WI38 (cell line): Measurements from ENCODE around the gene WNT7B.

ENCODE experiments used
- H3K4me3 ChIP-seq: 2 replicates; pipeline ENCODE4 v1.5.1; 2011; ENCODE audit warnings: low read depth, mild to moderate bottlenecking, control low read depth, low read length
- CTCF ChIP-seq: IDR thresholded peaks from 2 replicates; pipeline ENCODE4 v1.5.1; 2012; ENCODE audit warnings: low read depth, mild to moderate bottlenecking, control low read depth, low read length

The WNT7B gene

DNA sequence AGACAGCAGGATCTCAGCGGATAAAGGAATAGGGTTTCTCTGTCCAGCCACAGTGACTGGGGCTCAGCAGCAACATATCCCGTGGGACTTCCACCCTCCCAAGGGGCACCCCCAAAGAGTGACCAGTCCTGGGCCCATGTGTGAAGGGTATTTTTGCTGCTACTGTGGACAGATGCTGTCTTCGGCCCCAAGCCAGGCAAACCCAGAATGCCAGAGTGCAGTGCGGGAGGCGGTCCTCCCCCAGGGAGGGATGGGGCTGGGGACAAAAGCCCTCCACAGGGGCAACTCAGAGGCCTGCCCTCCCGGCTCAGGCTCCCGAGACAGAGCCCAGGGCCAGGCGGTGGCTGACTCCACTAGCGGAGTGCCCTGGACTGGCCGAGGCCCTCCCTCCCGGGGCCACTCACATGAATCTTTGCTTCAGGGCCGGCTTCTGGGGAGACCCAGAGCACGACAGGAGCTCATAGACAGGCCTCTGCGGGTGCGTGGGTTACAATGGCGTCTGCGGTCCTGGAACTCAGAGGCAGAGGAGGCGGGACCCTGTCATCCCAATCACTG is 34.7 kb upstream of the WNT7B start:
- no peak overlapping the region for H3K4me3 ChIP-seq
- no peak for TF ChIP-seq CTCF

GRCh38 chr22:46010951-46011626 is 34.1 kb upstream of the WNT7B start:
- TF ChIP-seq CTCF = no peak
- no peak overlapping the region for H3K4me3 ChIP-seq

DNA sequence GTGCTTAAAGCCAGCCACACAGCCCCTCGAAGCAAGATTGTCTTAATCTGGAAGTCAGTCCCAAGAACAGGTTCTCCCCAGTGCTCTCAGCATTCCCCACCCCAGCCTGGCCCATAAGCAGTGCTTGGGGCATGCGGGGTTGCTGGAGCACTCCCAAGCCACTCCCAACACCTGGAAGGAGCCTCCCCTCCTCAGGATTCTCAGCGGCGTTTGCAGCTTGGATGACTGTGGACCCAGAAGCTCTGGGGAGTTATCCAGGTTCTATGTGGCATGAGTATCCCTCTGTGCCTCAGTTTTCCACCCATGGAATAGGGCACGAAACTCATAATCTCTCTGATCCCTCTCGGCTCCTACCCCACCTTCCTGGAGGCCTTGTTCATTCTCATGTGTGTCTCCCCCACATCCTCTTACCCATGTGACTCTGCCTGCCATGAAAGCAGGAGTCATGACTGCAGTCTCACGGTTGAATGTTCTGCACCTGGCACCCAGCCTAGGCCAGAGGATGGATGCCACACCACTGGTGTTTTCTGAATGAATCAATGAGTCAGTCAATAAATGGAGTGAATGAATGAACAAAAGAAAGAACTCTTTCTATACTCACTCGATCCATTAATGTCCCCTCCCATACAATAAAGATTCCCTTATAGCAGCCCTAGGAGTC is 33.4 kb upstream of the WNT7B start:
- no peak overlapping the region for H3K4me3 ChIP-seq
- TF ChIP-seq CTCF = no peak

- no peak for TF ChIP-seq CTCF
- H3K4me3 ChIP-seq = no peak overlapping the region
These were observed 32.8 kb upstream of the WNT7B start for GRCh38 chr22:46009730-46010129.

DNA sequence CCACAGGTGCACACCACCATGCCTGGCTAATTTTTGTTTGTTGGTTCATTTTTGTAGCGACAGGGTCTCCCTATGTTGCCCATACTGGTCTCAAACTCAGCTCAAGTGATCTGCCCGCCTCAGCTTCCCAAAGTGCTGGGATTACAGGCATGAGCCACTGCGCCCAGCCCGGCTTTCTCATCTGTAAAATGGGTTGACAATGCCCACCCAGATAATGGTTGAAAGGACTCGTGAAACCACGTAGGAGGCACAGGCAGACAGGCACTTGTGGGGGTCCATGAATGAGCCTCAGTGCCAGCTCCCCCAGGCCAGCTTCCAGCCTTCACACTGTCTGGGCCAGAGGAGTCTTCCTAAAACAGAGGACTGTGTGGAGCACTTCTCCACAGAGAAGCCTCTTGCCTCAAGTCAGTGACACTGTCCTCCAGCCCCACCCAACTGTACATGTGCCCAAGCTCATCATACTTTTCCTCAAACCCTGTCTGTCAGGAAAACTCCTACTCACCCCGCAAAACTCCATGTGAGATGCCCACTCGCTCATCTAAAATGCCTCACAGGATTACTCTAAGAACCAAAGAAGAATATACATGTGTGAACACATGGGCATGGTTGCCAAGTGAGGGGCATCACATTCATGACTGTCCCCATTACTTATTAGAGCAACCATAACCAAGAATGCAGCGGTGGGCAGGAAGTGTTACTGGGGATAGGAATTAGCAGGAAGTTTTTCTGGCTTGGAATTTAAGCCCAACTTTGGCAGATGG is 32.1 kb upstream of the WNT7B start:
- H3K4me3 ChIP-seq = no peak overlapping the region
- no peak for TF ChIP-seq CTCF

DNA sequence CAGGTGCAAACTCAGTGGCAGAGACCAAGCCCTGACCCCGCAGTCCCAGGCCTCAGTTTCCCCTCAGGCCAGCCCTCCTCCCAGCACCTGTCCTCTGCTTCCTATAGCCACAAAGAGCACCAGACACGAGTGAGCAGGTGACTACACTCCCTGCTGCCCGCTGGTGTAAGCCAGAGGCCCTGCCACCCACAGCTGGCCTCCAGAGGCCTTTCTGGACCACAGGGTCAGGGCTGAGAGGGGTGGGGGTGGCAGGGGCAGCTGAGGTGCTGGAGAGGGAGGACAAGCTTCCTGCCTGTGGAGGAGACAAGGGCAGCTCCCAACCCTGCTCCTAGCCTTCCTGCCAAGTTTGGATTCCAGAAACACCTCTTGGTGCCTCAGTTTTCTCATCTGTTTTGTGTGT is 31.3 kb upstream of the WNT7B start:
- TF ChIP-seq CTCF = no peak
- H3K4me3 ChIP-seq = no peak overlapping the region
